ENCODE measurements around the gene HMG20A. TPM values are rescaled to one million over a fixed set of nuclear protein-coding genes. Genes with fewer than 3 reads are reported as not detected.
A peak's percentile ranks its signal among the peaks of the same experiment; 100 is the strongest.

Gene HMG20A
- total and polyA plus RNA-seq, 7 donors: 9.7 to 38.3 (median 29.3) TPM

DNA sequence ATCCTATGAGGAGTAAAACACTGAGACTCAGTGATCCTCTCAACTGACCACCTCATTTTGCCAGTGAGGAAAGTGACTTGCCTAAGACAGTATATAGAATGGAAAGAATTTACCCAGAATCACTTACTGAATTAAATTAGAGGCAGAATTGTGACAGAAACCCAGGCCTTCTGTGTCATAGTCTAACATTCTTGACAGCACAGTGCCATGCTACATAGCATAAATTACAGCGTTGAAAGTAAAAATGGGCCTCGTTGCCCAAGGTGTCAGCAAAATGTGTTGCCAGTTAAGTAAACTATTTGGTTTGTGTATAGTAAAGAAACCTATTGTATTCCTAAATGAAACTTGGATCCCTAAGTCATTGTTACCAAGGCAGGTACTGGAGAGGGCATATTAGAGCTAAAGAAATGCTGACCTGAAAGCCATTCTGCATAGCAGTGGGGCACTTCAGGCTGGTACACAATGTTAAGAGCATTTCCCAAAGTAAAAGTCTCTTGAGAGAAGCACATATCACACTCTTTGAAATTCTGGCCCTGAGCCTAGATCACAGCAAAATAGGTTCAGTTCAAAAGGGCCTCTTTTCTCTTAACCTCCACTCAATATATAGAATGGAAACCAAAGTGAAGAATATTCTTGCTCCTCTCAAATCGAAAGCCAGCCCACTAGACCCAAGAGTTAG lies 53.8 kb downstream of the HMG20A start:
- Histone ChIP-seq H3K9me3 (no peaks in the 10 kb centered on the region), H3K36me3 (ENCODE audit: insufficient read depth in 1 of 2, low read depth in 1 of 2) (peaks cover 3 to 51% of the 10 kb centered on the region in 2 donors), H3K27me3 (ENCODE audit: insufficient read depth in 3 of 3, low read length in 2 of 3) (no peaks in the 10 kb centered on the region), H3K27ac (peak overlapping the region; percentile 54), H3K4me3 (no peak overlapping the region), H3K4me1 (peaks cover 47% of the 10 kb centered on the region)
- ATAC-seq (peak in 3 of 4 donors; percentile 37 to 70 (median 57)), DNase-seq (no peak)
- intact Hi-C loops (cut with DNase I): loop anchor here in 1 of 2 donors (10.0 kb wide), 1 partner anchor 1540 kb away; no protein-coding TSS in a partner anchor
- 69 to 88% (median 70%) methylated on average over 3 of the region's 3 CpGs for WGBS, 3 donors
- no peak for TF ChIP-seq CTCF (IDR thresholded peaks at IDR 0.05)

- intact Hi-C loops (cut with DNase I): loop anchor here in 1 of 2 donors (10.0 kb wide), 1 partner anchor 1540 kb away; no protein-coding TSS in a partner anchor
- no peaks in the 10 kb centered on the region for H3K27me3 ChIP-seq (ENCODE audit: insufficient read depth in 3 of 3, low read length in 2 of 3)
- no peak overlapping the region for H3K4me3 ChIP-seq
- no peaks in the 10 kb centered on the region for H3K9me3 ChIP-seq
- 55 to 85% (median 70%) methylated on average over 2 of the region's 2 CpGs for WGBS, 3 donors
- ATAC-seq (peak in 1 of 4 donors; percentile 15), DNase-seq (no peak)
- TF ChIP-seq CTCF (IDR thresholded peaks at IDR 0.05): no peak
- H3K4me1 ChIP-seq: peaks cover 47% of the 10 kb centered on the region
- H3K36me3 ChIP-seq (ENCODE audit: insufficient read depth in 1 of 2, low read depth in 1 of 2): peaks cover 3 to 51% of the 10 kb centered on the region in 2 donors
- peak overlapping the region; percentile 54 for H3K27ac ChIP-seq
Measured at GRCh38 chr15:77475001-77475400, 54.3 kb downstream of the HMG20A start.

GRCh38 chr15:77475898-77476297 lies 55.2 kb downstream of the HMG20A start:
- DNase-seq (no peak), ATAC-seq (peak in 3 of 4 donors; percentile 57 to 62 (median 61))
- intact Hi-C loops (cut with DNase I): loop anchor here in 1 of 2 donors (10.0 kb wide), 1 partner anchor 1541 kb away; no protein-coding TSS in a partner anchor
- no peaks in the 10 kb centered on the region for H3K9me3 ChIP-seq
- H3K27ac ChIP-seq: peak overlapping the region; percentile 54
- peaks cover 49% of the 10 kb centered on the region for H3K4me1 ChIP-seq
- H3K4me3 ChIP-seq: no peak overlapping the region
- TF ChIP-seq CTCF (IDR thresholded peaks at IDR 0.05): no peak
- WGBS, 3 donors: 34 to 43% (median 35%) methylated on average over 5 of the region's 5 CpGs
- H3K27me3 ChIP-seq (ENCODE audit: insufficient read depth in 3 of 3, low read length in 2 of 3): no peaks in the 10 kb centered on the region
- peaks cover 3 to 49% of the 10 kb centered on the region in 2 donors for H3K36me3 ChIP-seq (ENCODE audit: insufficient read depth in 1 of 2, low read depth in 1 of 2)

DNA sequence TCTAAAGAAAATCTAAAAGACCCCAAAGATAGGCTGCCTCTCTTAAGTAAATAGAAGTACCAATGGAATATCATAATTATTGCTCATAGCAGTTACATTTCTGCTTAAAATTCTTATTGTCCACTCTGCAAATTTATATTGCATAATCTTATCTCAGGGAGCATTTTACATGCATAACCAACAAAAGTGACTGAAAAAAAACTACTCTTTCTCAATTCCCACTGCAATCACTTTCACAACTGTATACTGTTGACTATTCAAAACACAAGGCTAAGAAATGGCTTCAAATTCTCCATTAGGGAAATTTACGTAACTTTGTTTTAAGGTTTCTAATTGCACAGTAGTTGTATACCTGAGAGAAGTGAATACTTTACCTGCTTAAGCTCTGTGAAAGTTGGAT lies 56.3 kb downstream of the HMG20A start:
- Histone ChIP-seq H3K27ac (no peak overlapping the region), H3K4me3 (no peak overlapping the region), H3K27me3 (ENCODE audit: insufficient read depth in 3 of 3, low read length in 2 of 3) (no peaks in the 10 kb centered on the region), H3K9me3 (no peaks in the 10 kb centered on the region), H3K4me1 (peaks cover 59% of the 10 kb centered on the region), H3K36me3 (ENCODE audit: insufficient read depth in 1 of 2, low read depth in 1 of 2) (peaks cover 3 to 38% of the 10 kb centered on the region in 2 donors)
- intact Hi-C loops (cut with DNase I): loop anchor here in 1 of 2 donors (10.0 kb wide), 1 partner anchor 1542 kb away; no protein-coding TSS in a partner anchor
- DNase-seq (no peak), ATAC-seq (no peak)
- WGBS, 3 donors: 93 to 100% (median 99%) methylated on average over 1 of the region's 1 CpG
- no peak for TF ChIP-seq CTCF (IDR thresholded peaks at IDR 0.05)

Data from psoas muscle (tissue), 8 donors.